Upper lobe of left lung (tissue), 4 donors: ENCODE measurements around the gene ADCY3.

Experiments used
- CTCF ChIP-seq, 6 experiments: fragments of 450-650 bp in 4 of 6; fragments of 200-600 bp in 2 of 6; sonication (generic) in 2 of 6; IDR thresholded peaks; one replicate each; pipeline ENCODE4 v1.5.1; 2016 to 2019; ENCODE audit warnings: antibody characterized with exemption in 6 of 6
- POLR2AphosphoS5 ChIP-seq, 2 donors: sonication (generic); formaldehyde crosslinking; IDR thresholded peaks; one replicate each; pipeline ENCODE4 v1.5.1; 2017; ENCODE audit warnings: antibody characterized with exemption in 2 of 2

- TF ChIP-seq CTCF (IDR thresholded peaks at IDR 0.05): no peak
- no peak for TF ChIP-seq POLR2AphosphoS5 (IDR thresholded peaks at IDR 0.05)
Measured at GRCh38 chr2:24914713-24915112, 5.3 kb downstream of the ADCY3 start.
